ENCODE data around the gene PEAK1. TPM values are rescaled to one million over a fixed set of nuclear protein-coding genes. Genes with fewer than 3 reads are reported as not detected.

Gene PEAK1
- polyA plus RNA-seq, 1 donor (not counting 4 experiments of a cell fraction or from before 2014, with no cell fraction given), result 5.9 TPM

- Histone ChIP-seq H3K9ac (ENCODE audit: control insufficient read depth, extremely low read depth, insufficient read depth, low read length) (no peak overlapping the region), H3K4me2 (ENCODE audit: control insufficient read depth, extremely low read depth, insufficient read depth, low read depth, low read length) (no peak overlapping the region)
- no peak for FAIRE-seq
Measured at GRCh38 chr15:77143616-77144015, 276.3 kb downstream of the PEAK1 start.

GRCh38 chr15:77143191-77143590 lies 276.7 kb downstream of the PEAK1 start:
- Histone ChIP-seq H2AFZ (ENCODE audit: control insufficient read depth, low read length) (no peak overlapping the region), H3K27me3 (ENCODE audit: control insufficient read depth, extremely low read depth, insufficient read depth, low read length) (no peaks in the 10 kb centered on the region), H3K4me2 (ENCODE audit: control insufficient read depth, extremely low read depth, insufficient read depth, low read depth, low read length) (no peak overlapping the region), H3K9me3 (ENCODE audit: control insufficient read depth, low read depth, low read length) (no peaks in the 10 kb centered on the region), H4K20me1 (ENCODE audit: control insufficient read depth, extremely low read depth, insufficient read depth, low read length) (no peaks in the 10 kb centered on the region), H3K4me1 (ENCODE audit: control insufficient read depth, extremely low read depth, insufficient read depth, low read length) (no peaks in the 10 kb centered on the region), H3K27ac (ENCODE audit: control insufficient read depth, insufficient read depth, low read length) (no peak overlapping the region), H3K9me1 (ENCODE audit: control insufficient read depth, extremely low read depth, insufficient read depth, low read length) (no peaks in the 10 kb centered on the region), H3K9ac (ENCODE audit: control insufficient read depth, extremely low read depth, insufficient read depth, low read length) (no peak overlapping the region), H3K36me3 (ENCODE audit: control insufficient read depth in 2 of 2, extremely low read depth in 1 of 2, insufficient read depth in 2 of 2, low read length in 2 of 2) (no peaks in the 10 kb centered on the region), H3K79me2 (ENCODE audit: control insufficient read depth, insufficient read depth, low read length) (no peaks in the 10 kb centered on the region), H3K4me3 (ENCODE audit: control insufficient read depth in 2 of 3, extremely low read depth in 1 of 3, insufficient read depth in 2 of 3, low read depth in 1 of 3, low read length in 3 of 3) (no peak overlapping the region)
- dilution Hi-C loops (cut with MboI; ENCODE audit: extremely low pct_ligation_motif_present, low sequenced_read_pairs), result no loop called here
- FAIRE-seq (no peak), DNase-seq (ENCODE audit: low read depth, low spot score) (no peak)
- TF ChIP-seq EZH2 (IDR thresholded peaks at IDR 0.05; ENCODE audit: low read length) (no peak), CTCF (optimal IDR thresholded peaks at IDR 0.05 in 1 of 3, IDR thresholded peaks at IDR 0.05 in 1 of 3, conservative IDR thresholded peaks at IDR 0.05 in 1 of 3; ENCODE audit: extremely low read depth in 1 of 3, insufficient read depth in 2 of 3, low read length in 3 of 3) (no peak)

More at GRCh38 chr15:77143616-77144015, 276.3 kb downstream of the PEAK1 start:
- Histone ChIP-seq H3K9me3 (ENCODE audit: control insufficient read depth, low read depth, low read length) (no peaks in the 10 kb centered on the region), H2AFZ (ENCODE audit: control insufficient read depth, low read length) (no peak overlapping the region), H3K36me3 (ENCODE audit: control insufficient read depth in 2 of 2, extremely low read depth in 1 of 2, insufficient read depth in 2 of 2, low read length in 2 of 2) (no peaks in the 10 kb centered on the region), H3K9me1 (ENCODE audit: control insufficient read depth, extremely low read depth, insufficient read depth, low read length) (no peaks in the 10 kb centered on the region), H3K27ac (ENCODE audit: control insufficient read depth, insufficient read depth, low read length) (no peak overlapping the region), H3K27me3 (ENCODE audit: control insufficient read depth, extremely low read depth, insufficient read depth, low read length) (no peaks in the 10 kb centered on the region), H4K20me1 (ENCODE audit: control insufficient read depth, extremely low read depth, insufficient read depth, low read length) (no peaks in the 10 kb centered on the region), H3K4me3 (ENCODE audit: control insufficient read depth in 2 of 3, extremely low read depth in 1 of 3, insufficient read depth in 2 of 3, low read depth in 1 of 3, low read length in 3 of 3) (no peak overlapping the region), H3K79me2 (ENCODE audit: control insufficient read depth, insufficient read depth, low read length) (no peaks in the 10 kb centered on the region), H3K4me1 (ENCODE audit: control insufficient read depth, extremely low read depth, insufficient read depth, low read length) (no peaks in the 10 kb centered on the region)
- no peak for DNase-seq (ENCODE audit: low read depth, low spot score)
- dilution Hi-C loops (cut with MboI; ENCODE audit: extremely low pct_ligation_motif_present, low sequenced_read_pairs), result no loop called here
- TF ChIP-seq CTCF (optimal IDR thresholded peaks at IDR 0.05 in 1 of 3, IDR thresholded peaks at IDR 0.05 in 1 of 3, conservative IDR thresholded peaks at IDR 0.05 in 1 of 3; ENCODE audit: extremely low read depth in 1 of 3, insufficient read depth in 2 of 3, low read length in 3 of 3) (no peak), EZH2 (IDR thresholded peaks at IDR 0.05; ENCODE audit: low read length) (no peak)

All from keratinocyte (primary cell).